Tibial artery (tissue), 4 donors: ENCODE results near the gene NPC1.

Experiments used
- DNase-seq, 2 donors: peaks; one replicate each; pipeline ENCODE4 v3.0.0-alpha.2; 2019
- H3K27ac ChIP-seq, 2 donors: fragments of 200-600 bp; sonication (generic) in 1 of 2; 1 replicate in 1 of 2; 2 replicates in 1 of 2; pipeline ENCODE4 v1.5.1; 2018 to 2019; ENCODE audit warnings: mild to moderate bottlenecking in 1 of 2
- H3K27me3 ChIP-seq, 2 donors: fragments of 200-600 bp; sonication (generic) in 1 of 2; one replicate each; pipeline versions ENCODE4 v1.5.1 to v1.6.0; 2016 to 2019
- H3K36me3 ChIP-seq, 3 donors: fragments of 200-600 bp; sonication (generic) in 2 of 3; one replicate each; pipeline ENCODE4 v1.5.1; 2016 to 2019; ENCODE audit warnings: mild to moderate bottlenecking in 2 of 3
- H3K4me1 ChIP-seq, 4 donors: fragments of 200-600 bp; sonication (generic) in 2 of 4; 1 replicate in 3 of 4; 2 replicates in 1 of 4; pipeline ENCODE4 v1.5.1; 2016 to 2019
- H3K4me3 ChIP-seq, 2 donors: fragments of 200-600 bp; sonication (generic) in 1 of 2; 1 replicate in 1 of 2; 2 replicates in 1 of 2; pipeline ENCODE4 v1.5.1; 2018 to 2019; ENCODE audit warnings: mild to moderate bottlenecking in 2 of 2
- H3K9me3 ChIP-seq, 3 donors: fragments of 200-600 bp; sonication (generic) in 1 of 3; one replicate each; pipeline ENCODE4 v1.5.1; 2016 to 2019
- CTCF ChIP-seq, 2 experiments: fragments of 200-600 bp in 1 of 2; fragments of 450-650 bp in 1 of 2; IDR thresholded peaks; one replicate each; pipeline ENCODE4 v1.5.1; 2017 to 2019; ENCODE audit warnings: antibody characterized with exemption in 2 of 2, mild to moderate bottlenecking in 1 of 2, moderate library complexity in 1 of 2
- intact Hi-C: fragments of 100-400 bp; cut with DNase I; formaldehyde crosslinking; loops from one replicate; pipeline ENCODE4 v1.15.0; 2023; ENCODE audit warnings: low total_unique reads

Gene NPC1

GRCh38 chr18:23504720-23505119 is 81.6 kb downstream of the NPC1 start:
- Histone ChIP-seq H3K4me1 (peaks cover 0 to 28% (median 24%) of the 10 kb centered on the region in 4 donors), H3K4me3 (peak overlapping the region; percentile 89 to 99), H3K36me3 (peaks cover 6 to 20% (median 10%) of the 10 kb centered on the region in 3 donors), H3K9me3 (no peaks in the 10 kb centered on the region), H3K27ac (peak overlapping the region in 1 of 2 donors; percentile 93), H3K27me3 (no peaks in the 10 kb centered on the region)
- no peak for TF ChIP-seq CTCF (IDR thresholded peaks at IDR 0.05)
- DNase-seq, result no peak
- intact Hi-C loops, result loop anchor here (5.0 to 10.0 kb wide), 2 partner anchors 47 to 370 kb away; partner anchors contain the start of gene CABLES1

GRCh38 chr18:23503963-23504344 is 82.4 kb downstream of the NPC1 start:
- peaks cover 0 to 13% (median 6%) of the 10 kb centered on the region in 3 donors for H3K36me3 ChIP-seq
- intact Hi-C loops, result loop anchor here (1.0 to 10.0 kb wide), 3 partner anchors 47 to 369 kb away; partner anchors contain the start of genes CABLES1 and NPC1
- H3K27me3 ChIP-seq, result no peaks in the 10 kb centered on the region
- no peaks in the 10 kb centered on the region for H3K9me3 ChIP-seq
- no peak for TF ChIP-seq CTCF (IDR thresholded peaks at IDR 0.05)
- H3K4me3 ChIP-seq, result peak overlapping the region; percentile 89 to 99
- DNase-seq, result no peak
- H3K27ac ChIP-seq, result peak overlapping the region; percentile 90 to 93
- peaks cover 0 to 35% (median 25%) of the 10 kb centered on the region in 4 donors for H3K4me1 ChIP-seq

DNA sequence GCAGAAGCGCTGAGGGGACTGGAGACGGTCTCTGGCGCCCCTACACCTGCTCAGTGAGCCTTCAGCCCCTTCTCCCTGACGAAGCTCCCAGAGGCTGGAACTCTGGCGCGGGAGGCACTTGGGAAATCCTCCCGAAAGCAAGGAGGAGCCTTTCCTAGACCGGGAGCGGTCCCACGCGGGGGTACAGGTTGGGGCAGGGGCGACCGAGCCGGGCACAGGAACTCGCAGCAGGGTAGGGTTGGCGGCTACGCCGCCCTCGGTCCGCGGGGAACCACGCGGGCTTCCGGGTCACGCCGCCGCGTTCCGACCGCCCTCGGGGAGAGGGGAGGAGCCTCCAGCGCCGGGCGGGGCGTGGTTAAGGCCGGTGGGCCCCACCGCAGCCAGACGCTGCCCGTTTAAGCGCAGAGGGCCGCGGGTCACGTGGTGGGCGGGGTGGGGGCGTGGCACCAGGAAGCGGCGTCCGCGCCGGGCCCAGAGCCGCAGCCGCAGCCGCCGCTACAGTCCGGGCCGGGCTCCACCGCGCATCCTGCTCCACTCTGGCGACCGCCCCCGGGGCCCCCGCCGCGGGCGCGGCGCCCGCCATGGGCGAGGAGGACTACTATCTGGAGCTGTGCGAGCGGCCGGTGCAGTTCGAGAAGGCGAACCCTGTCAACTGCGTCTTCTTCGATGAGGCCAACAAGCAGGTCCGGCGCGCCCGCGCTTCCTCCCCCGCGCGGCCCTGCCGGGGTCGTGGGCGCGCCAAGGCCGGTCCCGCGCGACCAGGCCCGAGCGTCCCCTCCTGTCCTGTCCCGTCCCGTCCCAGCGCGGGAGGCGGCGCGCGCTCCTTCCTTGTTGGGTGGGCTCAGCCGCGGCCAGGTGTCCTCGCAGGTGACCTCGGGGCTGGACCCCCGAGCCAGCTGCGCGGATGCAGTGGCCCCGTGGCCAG is 83.0 kb downstream of the NPC1 start, which contains the start of gene RMC1:
TSS of gene RMC1 (plus strand) at position 474 of the 925 bp plus-strand sequence. CDS start at position 582, 108 bp downstream.
- peaks cover 0 to 8% (median under 1%) of the 10 kb centered on the region in 3 donors for H3K36me3 ChIP-seq
- peaks cover 0 to 41% (median 28%) of the 10 kb centered on the region in 4 donors for H3K4me1 ChIP-seq
- H3K27me3 ChIP-seq, result no peaks in the 10 kb centered on the region
- peak; percentile 92 to 97 for DNase-seq
- peak within 1 kb of the TSS; percentile 89 to 99 for H3K4me3 ChIP-seq
- H3K9me3 ChIP-seq, result no peaks in the 10 kb centered on the region
- intact Hi-C loops, result loop anchor here (1.0 to 10.0 kb wide), 3 partner anchors 46 to 368 kb away; partner anchors contain the start of genes CABLES1 and NPC1
- peak within 1 kb of the TSS; percentile 90 to 93 for H3K27ac ChIP-seq
- TF ChIP-seq CTCF (IDR thresholded peaks at IDR 0.05), result peak in 1 of 2 experiments; percentile 16

GRCh38 chr18:23502516-23503037 is 83.7 kb downstream of the NPC1 start:
- no peaks in the 10 kb centered on the region for H3K9me3 ChIP-seq
- no peaks in the 10 kb centered on the region for H3K27me3 ChIP-seq
- intact Hi-C loops, result loop anchor here (1.0 to 10.0 kb wide), 3 partner anchors 45 to 368 kb away; partner anchors contain the start of genes CABLES1 and NPC1
- DNase-seq, result no peak
- peak overlapping the region; percentile 90 to 93 for H3K27ac ChIP-seq
- H3K4me3 ChIP-seq, result peak overlapping the region; percentile 89 to 99
- no peak for TF ChIP-seq CTCF (IDR thresholded peaks at IDR 0.05)
- H3K4me1 ChIP-seq, result peaks cover 0 to 41% (median 28%) of the 10 kb centered on the region in 4 donors
- H3K36me3 ChIP-seq, result peaks cover 0 to under 1% (median 0%) of the 10 kb centered on the region in 3 donors

DNA sequence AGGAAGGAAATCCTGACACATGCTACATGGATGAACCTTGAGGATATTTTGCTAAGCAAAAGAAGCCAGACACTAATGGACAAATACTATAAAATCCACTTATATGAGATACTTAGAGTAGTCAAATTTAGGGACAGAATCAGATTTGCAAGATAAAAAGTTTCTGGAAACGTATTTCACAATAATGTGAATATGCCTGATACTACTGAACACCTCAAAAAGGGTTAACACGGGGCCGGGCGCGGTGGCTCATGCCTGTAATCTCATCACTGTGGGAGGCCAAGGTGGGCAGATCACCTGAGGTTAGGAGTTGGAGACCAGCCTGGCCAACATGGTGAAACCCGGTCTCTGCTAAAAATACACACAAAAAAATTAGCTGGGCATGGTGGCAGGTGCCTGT is 84.7 kb downstream of the NPC1 start:
- DNase-seq, result no peak
- no peak overlapping the region for H3K27ac ChIP-seq
- peaks cover 0 to 41% (median 28%) of the 10 kb centered on the region in 4 donors for H3K4me1 ChIP-seq
- TF ChIP-seq CTCF (IDR thresholded peaks at IDR 0.05), result no peak
- intact Hi-C loops, result loop anchor here (5.0 to 10.0 kb wide), 2 partner anchors 44 to 367 kb away; partner anchors contain the start of gene CABLES1
- no peaks in the 10 kb centered on the region for H3K36me3 ChIP-seq
- no peak overlapping the region for H3K4me3 ChIP-seq
- H3K27me3 ChIP-seq, result no peaks in the 10 kb centered on the region
- no peaks in the 10 kb centered on the region for H3K9me3 ChIP-seq
